Activated CD4-positive, alpha-beta T cell treated with anti-CD3 and anti-CD28 coated beads for 24 hours (primary cell): ENCODE measurements around the gene RPS6KA2.

Experiments
- DNase-seq, 2 donors: peaks; one replicate each; pipeline ENCODE4 v3.0.0-alpha.2; 2020; ENCODE audit warnings: low read depth in 2 of 2

The RPS6KA2 gene

DNA sequence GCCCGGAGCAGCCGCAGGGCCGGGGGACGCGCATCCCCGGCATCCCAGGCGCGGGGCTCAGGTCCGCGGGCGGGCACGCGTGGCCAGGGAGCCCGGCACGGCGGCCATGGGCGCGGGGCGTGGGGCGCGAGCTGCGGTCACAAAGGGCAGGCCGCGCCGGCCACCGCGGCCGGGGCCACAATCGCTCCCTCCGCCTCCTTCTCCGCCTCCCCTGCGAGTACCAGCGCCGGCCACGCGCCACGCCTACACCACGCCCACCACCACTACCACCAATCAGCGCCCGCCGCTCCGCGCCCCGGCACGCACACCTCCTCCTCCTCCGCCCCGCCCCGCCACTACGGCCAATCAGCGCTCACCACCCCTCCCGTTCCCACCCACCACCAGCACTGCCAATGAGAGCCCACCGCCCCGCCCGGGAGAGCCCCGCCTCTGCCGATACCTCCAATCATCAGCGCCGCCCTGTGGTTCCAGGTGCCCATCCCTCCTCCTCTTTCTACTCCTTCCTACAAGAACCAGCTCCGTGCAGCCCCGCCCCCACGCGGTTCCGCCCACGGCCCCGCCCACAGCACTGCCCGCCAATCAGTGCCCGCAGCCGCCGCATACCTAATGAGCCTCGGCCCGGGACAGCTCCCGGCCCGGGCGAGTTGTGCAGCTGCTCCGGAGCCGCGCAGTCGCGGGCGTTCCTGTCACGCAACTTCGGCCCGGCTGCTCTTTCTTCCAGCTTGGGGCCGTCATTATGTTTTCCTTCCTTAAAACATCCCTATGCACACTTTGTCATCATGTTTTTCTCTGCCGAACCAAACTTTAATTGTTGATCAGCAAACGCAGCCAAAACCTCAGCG lies at the start of gene RPS6KA2:
RPS6KA2 (minus strand) TSS at position 219 of the 842 bp plus-strand sequence. CDS start 232 bp downstream, outside the sequence.
- peak; percentile 99 to 100 for DNase-seq

DNA sequence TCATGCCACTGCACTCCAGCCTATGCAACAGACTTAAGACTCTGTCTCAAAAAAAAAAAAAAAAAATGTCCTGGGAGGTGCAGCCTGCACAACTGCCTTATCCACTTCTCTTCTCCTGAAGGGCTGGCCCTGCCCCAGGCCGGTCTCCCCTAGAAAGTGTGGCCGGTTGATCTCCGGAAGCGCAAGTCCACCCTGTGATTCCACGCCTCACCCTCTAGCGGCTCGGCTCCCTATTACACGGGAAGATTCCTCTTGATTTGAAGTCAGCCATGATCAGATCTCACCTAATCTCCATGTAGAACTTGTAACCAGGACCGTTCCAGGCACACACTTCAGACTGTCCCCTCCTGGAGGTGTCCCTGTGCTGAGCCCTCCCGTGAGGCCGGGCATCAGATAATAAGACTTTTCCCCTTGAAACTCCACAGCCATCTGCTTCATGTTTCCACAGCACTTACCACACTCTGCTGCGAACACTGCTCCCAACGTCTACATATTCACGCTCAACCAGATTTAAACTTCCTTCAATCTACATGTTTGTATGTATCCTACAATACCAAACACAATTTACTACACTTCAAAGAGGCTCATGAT lies 49.3 kb upstream of the RPS6KA2 start:
- DNase-seq, result no peak

DNA sequence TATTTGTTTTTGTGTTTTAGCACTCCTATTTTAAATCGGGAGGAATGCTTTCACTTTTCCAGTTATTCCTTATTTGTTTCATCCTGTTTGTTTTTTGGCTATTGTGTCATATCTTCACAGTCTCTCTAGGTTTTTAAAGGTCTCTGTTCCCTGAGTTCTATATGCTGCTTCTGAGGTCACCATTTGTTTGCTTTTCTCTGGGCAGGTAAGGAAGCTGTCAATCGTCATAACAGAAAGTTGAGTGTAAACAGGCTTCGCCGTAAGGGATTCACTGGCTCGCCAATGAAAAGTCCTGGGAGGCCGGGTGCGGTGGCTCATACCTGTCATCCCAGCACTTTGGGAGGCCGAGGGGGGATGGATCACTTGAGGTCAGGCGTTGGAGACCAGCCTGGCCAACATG lies 48.7 kb upstream of the RPS6KA2 start:
- DNase-seq, result no peak

DNA sequence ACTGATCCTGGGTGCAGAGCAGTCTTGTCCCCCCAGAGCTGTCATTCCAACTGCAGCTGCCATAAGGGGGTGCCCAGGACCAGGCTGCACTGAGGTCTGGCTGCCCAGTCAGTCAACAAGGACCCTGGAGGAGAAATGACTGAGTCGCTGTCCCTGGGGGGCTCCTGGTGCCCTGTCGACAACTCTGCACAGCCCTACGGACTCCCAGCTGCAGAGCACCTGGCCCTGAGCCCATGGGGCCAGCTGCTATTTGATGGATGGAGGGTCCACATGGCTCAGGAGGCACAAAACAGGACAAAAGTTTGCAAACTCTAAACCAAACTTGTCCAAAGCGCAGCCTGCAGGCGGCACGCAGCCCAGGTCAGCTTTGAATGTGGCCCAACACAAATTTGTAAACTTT lies 46.3 kb upstream of the RPS6KA2 start:
- DNase-seq, result no peak

DNA sequence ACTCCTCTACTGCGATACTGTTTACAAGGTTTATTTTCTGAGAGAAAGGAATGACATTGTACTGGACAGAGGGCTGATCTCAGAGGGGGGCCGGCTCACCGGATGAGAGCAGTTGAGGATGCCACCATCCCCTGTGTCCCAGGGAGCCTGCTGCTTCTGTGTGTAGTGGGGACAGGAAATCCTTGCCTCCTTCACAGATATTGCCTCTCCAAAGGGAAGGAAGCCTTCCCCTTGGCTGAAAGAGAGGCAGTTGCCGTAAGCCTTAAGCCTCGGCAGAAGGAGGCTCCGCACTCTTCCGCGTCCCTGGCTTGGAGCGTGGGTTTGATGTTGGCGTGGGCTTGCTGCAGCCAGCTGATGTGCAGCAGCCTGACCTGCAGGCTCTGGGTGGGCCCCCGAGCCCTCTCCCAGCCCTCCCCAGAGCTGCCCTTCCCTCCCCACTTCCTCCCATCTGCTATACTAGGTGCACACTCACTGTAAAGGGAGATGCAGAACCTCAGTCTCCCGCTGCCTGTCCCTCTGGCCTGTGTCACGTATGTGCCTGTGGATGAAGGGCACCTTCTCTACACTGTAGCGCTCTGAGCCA lies 45.7 kb upstream of the RPS6KA2 start:
- DNase-seq, result no peak

GRCh38 chr6:166672146-166672545 lies 45.1 kb upstream of the RPS6KA2 start:
- no peak for DNase-seq

DNA sequence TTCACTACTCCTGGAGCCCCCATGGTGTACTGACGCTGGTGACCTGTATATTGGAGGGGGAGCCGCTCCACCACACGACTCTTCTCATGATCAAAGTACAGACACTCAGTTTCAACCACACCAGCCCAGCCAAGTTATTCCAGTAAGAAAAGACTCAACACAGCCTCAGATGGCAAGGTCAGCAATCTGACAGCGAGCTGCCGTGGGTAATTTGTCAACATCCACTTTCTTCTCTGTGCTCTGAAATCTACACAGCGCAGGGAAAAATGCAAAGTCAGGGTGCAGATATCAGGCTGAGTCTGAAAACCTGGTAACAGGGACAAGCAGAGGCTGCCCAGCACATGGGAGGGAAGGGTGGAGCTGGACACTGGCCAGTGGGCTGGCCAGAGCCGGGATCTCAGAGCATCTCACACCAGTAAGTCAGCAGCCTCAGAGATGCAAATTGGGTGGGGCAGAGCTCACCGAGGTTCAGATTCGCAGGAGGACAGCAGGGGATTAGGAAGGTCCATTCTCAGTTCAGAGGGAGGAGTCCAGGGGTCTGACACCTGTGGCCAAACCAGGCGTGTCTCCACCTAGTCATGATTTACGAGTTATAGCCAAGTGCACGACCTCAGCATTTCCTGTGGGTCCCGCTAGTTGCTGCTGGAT lies 44.5 kb upstream of the RPS6KA2 start:
- DNase-seq, result no peak

DNA sequence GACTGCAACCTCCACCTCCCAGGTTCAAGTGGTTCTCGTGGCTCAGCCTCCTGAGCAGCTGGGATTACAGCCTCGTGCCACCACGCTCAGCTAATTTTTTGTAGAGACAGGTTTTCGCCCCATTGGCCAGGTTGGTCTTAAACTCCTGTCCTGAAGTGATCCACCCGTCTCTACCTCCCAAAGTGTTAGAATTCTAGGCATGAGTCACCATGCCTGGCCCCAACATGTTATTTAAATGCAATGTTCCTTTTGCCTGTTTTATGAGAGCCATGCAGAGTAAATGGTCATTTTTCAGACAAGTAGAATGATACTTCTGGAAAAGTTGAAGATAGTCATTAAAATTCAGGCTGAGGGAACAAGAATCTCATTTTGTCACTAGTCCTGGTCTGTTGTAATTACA lies 43.8 kb upstream of the RPS6KA2 start:
- no peak for DNase-seq

- no peak for DNase-seq
These were observed 43.0 kb upstream of the RPS6KA2 start for GRCh38 chr6:166670013-166670412.

DNA sequence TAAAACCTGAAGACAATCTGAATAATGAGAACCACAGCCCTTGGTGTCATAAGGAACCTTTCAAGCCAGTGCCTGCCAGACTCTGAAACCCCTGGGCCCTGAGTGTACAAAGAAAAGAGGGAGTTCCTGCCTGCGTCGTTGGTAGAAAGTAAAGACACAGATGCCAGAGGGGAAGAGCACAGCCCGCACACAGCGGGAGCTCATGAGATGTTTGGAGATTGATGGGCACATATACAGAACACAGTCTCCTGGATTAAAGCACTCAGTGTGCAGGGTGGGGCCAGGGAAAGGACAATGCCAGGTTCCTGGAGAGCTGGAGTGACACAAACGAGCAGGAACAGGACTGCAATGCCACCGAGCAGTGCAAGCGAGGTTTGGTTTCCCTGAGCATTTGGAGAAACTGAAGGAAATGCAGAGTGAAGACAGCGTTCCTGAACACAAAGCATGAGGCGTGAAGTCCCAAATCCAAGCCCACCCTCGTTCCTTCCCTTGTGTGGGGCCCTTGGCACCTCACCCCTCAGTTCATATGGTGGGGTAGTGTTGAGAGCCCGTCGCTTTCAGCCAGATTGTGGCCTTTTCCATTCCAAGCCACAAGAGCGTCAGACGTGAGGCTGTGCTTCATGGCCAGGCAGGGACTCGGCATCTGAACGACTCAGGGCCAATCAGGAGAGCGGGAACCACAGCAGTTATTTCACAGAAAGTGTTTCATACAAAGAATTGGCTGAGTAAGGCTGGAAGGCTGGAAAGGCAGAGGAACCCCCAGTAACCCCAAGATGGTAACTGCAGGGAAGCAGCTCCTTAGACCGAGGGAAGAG lies 41.0 kb upstream of the RPS6KA2 start:
- DNase-seq, result no peak

DNA sequence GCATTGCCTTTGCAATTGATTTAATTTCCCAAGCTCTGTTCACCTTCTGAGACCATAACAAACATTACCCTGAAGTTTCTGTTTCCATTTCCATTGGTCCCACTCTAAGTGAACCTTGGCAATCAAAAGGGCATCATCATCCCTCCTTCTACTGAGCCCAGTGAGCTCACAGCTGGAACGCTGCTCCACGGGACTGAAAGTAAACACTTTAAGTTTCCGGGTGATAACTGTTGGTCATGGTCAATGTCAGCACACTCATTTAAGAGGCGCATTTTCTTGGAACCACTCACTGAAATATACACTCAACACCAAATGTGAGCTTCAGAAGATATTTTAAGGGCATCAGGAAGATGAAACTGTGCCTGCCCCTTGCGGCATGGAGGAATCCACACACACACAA lies 37.1 kb upstream of the RPS6KA2 start:
- no peak for DNase-seq

DNA sequence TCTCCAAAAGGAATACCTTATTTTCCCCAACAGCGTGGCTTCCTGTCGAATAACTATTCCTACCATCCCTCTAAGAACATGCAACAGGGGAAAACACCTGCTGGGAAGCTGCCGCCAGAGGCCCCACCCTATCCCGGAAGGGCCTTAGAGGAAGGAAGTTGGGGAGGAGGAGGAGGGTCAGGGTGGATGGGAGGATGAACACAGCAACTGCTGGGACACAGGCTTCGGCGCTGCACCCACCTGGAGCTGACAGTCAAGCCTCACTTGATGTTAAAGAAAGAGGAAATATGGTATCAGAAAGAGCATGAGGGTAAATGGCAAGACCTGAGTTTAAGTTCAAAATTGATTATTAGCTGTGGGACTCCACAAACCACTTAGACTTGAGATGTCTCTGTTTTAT lies 36.5 kb upstream of the RPS6KA2 start:
- no peak for DNase-seq

DNA sequence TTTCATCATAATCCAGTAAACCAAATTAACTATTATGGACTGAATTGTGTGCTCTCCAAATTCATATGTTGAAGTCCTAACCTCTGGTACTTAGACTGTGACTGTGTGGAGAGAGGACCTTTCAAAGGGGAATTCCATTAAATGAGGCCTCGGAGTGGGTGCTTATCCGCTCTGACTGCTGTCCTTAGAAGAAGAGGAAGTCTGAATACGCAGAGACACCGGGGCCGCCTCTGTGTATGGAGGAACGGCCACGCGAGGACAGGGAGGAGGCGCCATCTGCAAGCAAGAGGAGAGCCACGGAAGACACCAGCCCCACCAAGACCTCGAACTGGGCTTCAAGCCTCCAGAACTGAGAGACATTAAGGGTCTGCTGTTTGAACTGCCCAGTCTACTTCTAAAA lies 35.6 kb upstream of the RPS6KA2 start:
- no peak for DNase-seq

DNA sequence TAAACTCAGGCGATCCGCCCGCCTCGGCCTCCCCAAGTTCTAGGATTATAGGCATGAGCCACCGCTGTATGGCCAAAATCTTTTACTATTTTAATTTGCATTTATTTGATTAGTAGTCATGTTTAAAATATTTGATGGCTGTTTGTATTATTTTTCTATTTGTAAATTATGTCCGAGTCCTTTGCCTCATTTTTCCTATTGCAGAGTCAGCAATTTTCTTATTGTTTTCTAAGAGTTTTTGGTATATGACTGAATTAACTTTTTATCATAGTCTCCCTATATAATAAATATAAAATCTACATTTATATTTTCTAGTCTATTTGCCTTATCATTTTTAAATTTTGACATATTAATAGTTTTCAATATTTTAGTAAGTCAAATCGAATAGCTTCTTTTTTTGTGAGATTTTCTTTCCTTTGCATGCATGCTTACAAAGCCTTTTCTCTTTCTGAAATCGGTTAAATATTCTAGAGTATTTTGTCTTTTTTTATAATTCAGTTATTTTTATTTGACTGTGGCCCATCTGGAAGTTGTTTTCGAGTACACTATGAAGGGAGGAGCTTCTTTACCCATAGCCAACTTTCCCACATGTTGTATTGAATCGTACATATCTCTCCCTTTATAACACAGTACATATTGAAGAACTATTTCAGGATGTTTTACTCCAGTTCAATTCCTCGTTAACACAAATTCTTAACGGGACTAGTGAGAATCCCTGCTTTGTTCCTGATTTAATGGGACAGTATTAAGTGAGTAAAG lies 34.5 kb upstream of the RPS6KA2 start:
- DNase-seq, result no peak

DNA sequence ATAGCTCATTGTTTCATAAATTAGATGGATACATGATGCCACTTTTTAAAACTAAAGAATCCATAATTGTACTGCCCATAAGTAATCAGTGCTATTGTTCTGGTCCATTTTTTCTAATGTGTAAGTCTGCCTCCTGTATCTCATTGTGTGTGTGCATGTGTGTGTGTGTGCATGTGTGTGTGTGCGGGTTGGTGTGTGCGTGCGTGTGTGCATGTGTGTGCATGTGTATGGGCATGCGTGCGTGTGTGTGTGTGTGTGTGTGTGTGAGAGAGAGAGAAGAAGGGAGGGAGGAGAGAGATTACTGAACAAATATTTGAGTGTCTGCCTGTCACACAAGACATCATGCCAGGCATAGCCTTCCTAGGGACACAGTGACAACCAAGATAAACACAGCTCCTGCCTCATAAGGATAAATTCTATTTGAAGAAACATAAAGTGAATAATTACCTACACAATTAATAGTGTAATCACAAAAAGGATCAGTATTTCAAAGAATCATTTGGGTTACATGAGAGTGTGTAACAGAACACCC lies 33.2 kb upstream of the RPS6KA2 start:
- DNase-seq, result no peak

- DNase-seq, result no peak
These were observed 32.5 kb upstream of the RPS6KA2 start for GRCh38 chr6:166659581-166659980.

DNA sequence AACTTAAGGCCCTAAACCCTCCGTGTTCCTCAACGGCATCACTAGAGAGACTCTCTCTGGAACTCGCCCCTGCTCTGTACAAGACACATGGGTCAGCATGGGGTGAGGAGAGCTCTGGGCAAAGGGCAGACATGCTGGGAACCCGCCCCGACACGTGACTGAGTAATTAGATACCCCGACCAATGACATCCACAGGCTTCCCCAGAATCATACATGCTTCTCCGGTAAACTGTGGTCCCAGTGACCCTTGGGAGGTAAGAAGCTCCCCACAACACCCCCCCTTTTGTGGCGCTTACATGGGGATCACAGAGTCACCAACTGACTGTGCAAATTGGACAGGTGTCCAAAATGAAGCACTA lies 31.7 kb upstream of the RPS6KA2 start:
- no peak for DNase-seq

GRCh38 chr6:166658115-166658791 lies 31.2 kb upstream of the RPS6KA2 start:
- DNase-seq, result no peak

- no peak for DNase-seq
These were observed 30.5 kb upstream of the RPS6KA2 start for GRCh38 chr6:166657531-166657930.
